A549 (cell line): ENCODE results near the gene INPP4B. TPM values are rescaled to one million over a fixed set of nuclear protein-coding genes. Genes with fewer than 3 reads are reported as not detected.
"Not testable (repeated sequence)": the region's sequence is repeated elsewhere in the genome, so short reads cannot be mapped to it uniquely, and the experiment has no call there.

ENCODE experiments used
- ATAC-seq, 2 experiments: fragments of 200-7000 bp in 1 of 2; fragments of >200 bp in 1 of 2; cut with Nextera tagmentation in 1 of 2; cut with Tn5 transposase in 1 of 2; 3 replicates each; pipeline versions ENCODE4 v1.8.0 to v1.9.1; 2018 to 2020; ENCODE audit warnings: mild to moderate bottlenecking in 1 of 2, moderate library complexity in 1 of 2
- CTCF ChIA-PET: fragments of 300-600 bp; sonication (Branson Sonifier 250); formaldehyde crosslinking; extraction: SDS; loops from one replicate; lab custom pipeline; 2021; ENCODE audit warnings: antibody characterized with exemption, inconsistent platforms; lab: Yijun Ruan, JAX
- POLR2A ChIA-PET: fragments of 350-600 bp; formaldehyde crosslinking; extraction: SDS; loops from one replicate; lab custom pipeline; 2021; ENCODE audit warnings: antibody characterized with exemption, inconsistent platforms; lab: Yijun Ruan, JAX
- DNase-seq, 2 experiments: peaks; one replicate each; pipeline versions ENCODE4 v3.0.0 to v3.0.0-alpha.2; 2011 to 2016; ENCODE audit warnings: low read depth in 1 of 2, low spot score in 1 of 2
- FAIRE-seq: peaks from 2 replicates; lab custom pipeline; 2011; peaks lifted over from hg19 to GRCh38; lab: Jason Lieb, UNC
- H3K27ac ChIP-seq, 2 experiments: fragments of >200 bp; sonication (Bioruptor Twin); formaldehyde crosslinking; 3 replicates each; pipeline ENCODE4 v1.5.1; 2016 to 2017
- H3K4me1 ChIP-seq: fragments of >200 bp; sonication (Bioruptor Twin); formaldehyde crosslinking; 3 replicates; pipeline ENCODE4 v1.6.1; 2016
- H3K4me2 ChIP-seq: fragments of >200 bp; sonication (Bioruptor Twin); formaldehyde crosslinking; 3 replicates; pipeline ENCODE4 v1.6.1; 2016
- H3K4me3 ChIP-seq: fragments of >200 bp; sonication (Bioruptor Twin); formaldehyde crosslinking; 3 replicates; pipeline ENCODE4 v1.5.1; 2016
- H3K9me3 ChIP-seq: fragments of >200 bp; sonication (Bioruptor Twin); formaldehyde crosslinking; 3 replicates; pipeline ENCODE4 v1.6.1; 2016
- BCL3 ChIP-seq: fragments of >200 bp; sonication (Bioruptor Twin); formaldehyde crosslinking; IDR thresholded peaks from 3 replicates; pipeline ENCODE4 v1.6.1; 2016
- BHLHE40 ChIP-seq: IDR thresholded peaks from 2 replicates; pipeline ENCODE4 v1.6.1; 2012; ENCODE audit warnings: low read depth, low read length, inconsistent platforms
- CBX2 ChIP-seq: fragments of 200-600 bp; sonication (generic); IDR thresholded peaks from 2 replicates; pipeline ENCODE4 v1.6.1; 2016; ENCODE audit warnings: low read depth, mild to moderate bottlenecking, borderline replicate concordance
- CEBPB ChIP-seq, 2 experiments: fragments of >200 bp in 1 of 2; sonication (Bioruptor Twin) in 1 of 2; formaldehyde crosslinking in 1 of 2; IDR thresholded peaks; 2 replicates each; pipeline ENCODE4 v1.6.1; 2012 to 2016
- CTCF ChIP-seq: fragments of >200 bp; sonication (Bioruptor Twin); formaldehyde crosslinking; IDR thresholded peaks from 3 replicates; pipeline ENCODE4 v1.5.1; 2016
- EHMT2 ChIP-seq: fragments of 200-600 bp; sonication (generic); IDR thresholded peaks from 2 replicates; pipeline ENCODE4 v1.6.1; 2016; ENCODE audit warnings: antibody characterized with exemption, low read depth, mild to moderate bottlenecking, moderate library complexity
- EP300 ChIP-seq, 2 experiments: fragments of >200 bp; sonication (Bioruptor Twin); formaldehyde crosslinking; IDR thresholded peaks; 2 replicates in 1 of 2; 3 replicates in 1 of 2; pipeline ENCODE4 v1.6.1; 2016 to 2017
- ESRRA ChIP-seq: fragments of 150-350 bp; IDR thresholded peaks from 2 replicates; pipeline ENCODE4 v1.6.1; 2014; ENCODE audit warnings: mild to moderate bottlenecking, low read length, borderline replicate concordance
- FOSL2 ChIP-seq, 2 experiments: fragments of 450-650 bp in 1 of 2; fragments of >200 bp in 1 of 2; sonication (Bioruptor Twin) in 1 of 2; formaldehyde crosslinking; IDR thresholded peaks; 2 replicates each; pipeline versions ENCODE4 v1.5.0 to v1.6.1; 2016 to 2020; ENCODE audit warnings: mild to moderate bottlenecking in 1 of 2, moderate library complexity in 1 of 2
- FOXS1 ChIP-seq: fragments of 250-450 bp; sonication (Bioruptor Pico); IDR thresholded peaks from 2 replicates; pipeline ENCODE4 v1.5.0; 2020; ENCODE audit warnings: mild to moderate bottlenecking, moderate library complexity
- GATA3 ChIP-seq: IDR thresholded peaks from 2 replicates; pipeline ENCODE4 v1.6.1; 2012; ENCODE audit warnings: borderline replicate concordance
- HEYL ChIP-seq: fragments of 250-450 bp; sonication (Bioruptor Pico); IDR thresholded peaks from 2 replicates; pipeline ENCODE4 v1.8.0; 2021; ENCODE audit warnings: mild to moderate bottlenecking, moderate library complexity
- HOXA7 ChIP-seq: fragments of 250-450 bp; sonication (Bioruptor Pico); IDR thresholded peaks from 2 replicates; pipeline ENCODE4 v1.5.0; 2020; ENCODE audit warnings: mild to moderate bottlenecking, moderate library complexity
- HOXB5 ChIP-seq: fragments of 250-450 bp; sonication (Bioruptor Pico); IDR thresholded peaks from 2 replicates; pipeline ENCODE4 v1.5.0; 2020; ENCODE audit warnings: mild to moderate bottlenecking, moderate library complexity
- JUN ChIP-seq, 2 experiments: fragments of >200 bp; sonication (Bioruptor Twin); formaldehyde crosslinking; IDR thresholded peaks; 2 replicates in 1 of 2; 3 replicates in 1 of 2; pipeline ENCODE4 v1.6.1; 2016 to 2017
- KDM1A ChIP-seq: fragments of 200-600 bp; sonication (generic); IDR thresholded peaks from 2 replicates; pipeline ENCODE4 v1.6.1; 2016; ENCODE audit warnings: low read depth, mild to moderate bottlenecking
- KDM5A ChIP-seq: fragments of 200-600 bp; sonication (generic); IDR thresholded peaks from 2 replicates; pipeline ENCODE4 v1.6.1; 2016; ENCODE audit warnings: antibody characterized with exemption, mild to moderate bottlenecking
- MYC ChIP-seq: IDR thresholded peaks from 2 replicates; pipeline ENCODE4 v1.6.1; 2012; ENCODE audit warnings: mild to moderate bottlenecking, inconsistent platforms, low read length, improper control_type of control experiment, borderline replicate concordance
- NFE2L2 ChIP-seq: fragments of 150-350 bp; conservative IDR thresholded peaks from 2 replicates; pipeline ENCODE4 v1.6.1; 2014; ENCODE audit warnings: low read length
- PBX3 ChIP-seq: IDR thresholded peaks from 2 replicates; pipeline ENCODE4 v1.6.1; 2012
- POLR2A ChIP-seq: IDR thresholded peaks from 2 replicates; pipeline ENCODE4 v1.6.1; 2012; ENCODE audit warnings: mild to moderate bottlenecking, low read length
- RAD21 ChIP-seq, 2 experiments: fragments of >200 bp in 1 of 2; sonication (Bioruptor Twin) in 1 of 2; formaldehyde crosslinking in 1 of 2; IDR thresholded peaks in 1 of 2; conservative IDR thresholded peaks in 1 of 2; 2 replicates in 1 of 2; 3 replicates in 1 of 2; pipeline ENCODE4 v1.6.1; 2012 to 2018; ENCODE audit warnings: inconsistent platforms in 1 of 2
- RCOR1 ChIP-seq: fragments of 150-350 bp; IDR thresholded peaks from 2 replicates; pipeline ENCODE4 v1.6.1; 2014; ENCODE audit warnings: antibody characterized with exemption, low read length, low read depth
- RFX5 ChIP-seq: fragments of 450-650 bp; IDR thresholded peaks from 2 replicates; pipeline ENCODE4 v1.7.1; 2014; ENCODE audit warnings: antibody characterized with exemption, mild to moderate bottlenecking, moderate library complexity
- RNF2 ChIP-seq: fragments of 200-600 bp; sonication (generic); IDR thresholded peaks from 2 replicates; pipeline ENCODE4 v1.6.1; 2016; ENCODE audit warnings: low read depth, mild to moderate bottlenecking, antibody characterized with exemption, moderate library complexity, borderline replicate concordance
- SMC3 ChIP-seq: fragments of >200 bp; sonication (Bioruptor Twin); formaldehyde crosslinking; IDR thresholded peaks from 3 replicates; pipeline ENCODE4 v1.6.1; 2018; ENCODE audit warnings: inconsistent platforms
- SREBF2 ChIP-seq: fragments of 450-650 bp; IDR thresholded peaks from 2 replicates; pipeline ENCODE4 v1.6.1; 2014; ENCODE audit warnings: mild to moderate bottlenecking, moderate library complexity
- USF2 ChIP-seq: fragments of 450-650 bp; IDR thresholded peaks from 2 replicates; pipeline ENCODE4 v1.6.1; 2014; ENCODE audit warnings: antibody characterized with exemption
- ZFP36 ChIP-seq: fragments of 450-650 bp; IDR thresholded peaks from 2 replicates; pipeline ENCODE4 v1.6.1; 2014; ENCODE audit warnings: borderline replicate concordance; ENCODE audit not compliant: partially characterized antibody
- ZNF302 ChIP-seq: fragments of 250-450 bp; sonication (Bioruptor Pico); IDR thresholded peaks from 2 replicates; pipeline ENCODE4 v1.9.0; 2021; ENCODE audit warnings: inconsistent platforms, mild to moderate bottlenecking, moderate library complexity
- ZSCAN20 ChIP-seq: fragments of 250-450 bp; sonication (Bioruptor Pico); IDR thresholded peaks from 2 replicates; pipeline ENCODE4 v1.8.0; 2022; ENCODE audit warnings: mild to moderate bottlenecking, moderate library complexity
- WGBS: methylation state at CpG from one replicate; pipeline ENCODE4 v1.1.6; 2017; ENCODE audit errors: missing lambda C conversion rate; 5-methylcytosine and 5-hydroxymethylcytosine counted together
- polyA plus RNA-seq, 4 experiments: library from polyadenylated mRNA; depleted of rRNA in 3 of 4; stranded (reverse); fragments of >200 nt; fragmentation: RNase III in 1 of 4; extraction: RNeasy Plus Mini Kit Qiagen cat#74134 plus additional on column Dnase treatment in 1 of 4; gene quantifications; 2 replicates in 3 of 4; 3 replicates in 1 of 4; pipeline ENCODE4 v1.2.3, GENCODE V29; 2011 to 2017

The INPP4B gene
- polyA plus RNA-seq, 2 of the 4 experiments (the other 2 are of a cell fraction), result 7.2 to 14.9 TPM

GRCh38 chr4:142402156-142402555 lies 443.9 kb downstream of the INPP4B start:
- 82% methylated on average over 2 of the region's 2 CpGs for WGBS
- FAIRE-seq, result no peak
- Histone ChIP-seq H3K27ac (peak overlapping the region in 1 of 2 experiments; percentile 15; a peak in 1 of 6 replicates), H3K4me2 (no peak overlapping the region), H3K9me3 (no peaks in the 10 kb centered on the region), H3K4me3 (no peak overlapping the region), H3K4me1 (peaks cover 35% of the 10 kb centered on the region)
- CTCF ChIA-PET, result no interaction called here
- POLR2A ChIA-PET, result no interaction called here
- no peak for DNase-seq
- ATAC-seq, result no peak
- TF ChIP-seq KDM5A (no peak), EHMT2 (no peak), NFE2L2 (no peak), HOXA7 (CRISPR knock-in tag) (no peak)

- H3K4me3 ChIP-seq, CTCF ChIA-PET, H3K27ac ChIP-seq, POLR2A ChIA-PET, ATAC-seq, FAIRE-seq, H3K4me2 ChIP-seq, DNase-seq, H3K9me3 ChIP-seq, H3K4me1 ChIP-seq: not testable (repeated sequence)
- WGBS, result 87% methylated on average over 16 of the region's 16 CpGs
Observed at GRCh38 chr4:142397364-142397991, 448.6 kb downstream of the INPP4B start.

- POLR2A ChIA-PET, result no interaction called here
- FAIRE-seq (no peak), DNase-seq (no peak)
Observed at GRCh38 chr4:142396279-142396678, 449.8 kb downstream of the INPP4B start.

GRCh38 chr4:142393127-142393526 lies 453.0 kb downstream of the INPP4B start:
- H3K4me3 ChIP-seq, result no peak overlapping the region
- FAIRE-seq (no peak), ATAC-seq (no peak), DNase-seq (no peak)
- ChIA-PET CTCF (no interaction called here), POLR2A (no interaction called here)
- no peak overlapping the region for H3K27ac ChIP-seq
- 93% methylated on average over 4 of the region's 4 CpGs for WGBS
- 0 out of 3 replicates have a peak, but pooled peaks cover 4% of the 10 kb centered on the region for H3K4me1 ChIP-seq
- H3K9me3 ChIP-seq, result no peaks in the 10 kb centered on the region
- H3K4me2 ChIP-seq, result no peak overlapping the region
- no peak for TF ChIP-seq ZSCAN20
- TF ChIP-seq RFX5, result no peak
- no peak for TF ChIP-seq SREBF2
- TF ChIP-seq RNF2, result no peak
- no peak for TF ChIP-seq PBX3
- no peak for TF ChIP-seq CTCF
- TF ChIP-seq MYC, result no peak
- no peak for TF ChIP-seq CBX2
- TF ChIP-seq KDM1A, result no peak
- no peak for TF ChIP-seq CEBPB (IDR thresholded peaks at IDR 0.05)
- no peak for TF ChIP-seq ZFP36
- no peak for TF ChIP-seq NFE2L2

More at GRCh38 chr4:142396279-142396678, 449.8 kb downstream of the INPP4B start:
- TF ChIP-seq KDM1A (no peak), RAD21 (conservative IDR thresholded peaks at IDR 0.05 in 1 of 2, IDR thresholded peaks at IDR 0.05 in 1 of 2) (no peak), ZNF302 (CRISPR knock-in tag) (no peak), SREBF2 (no peak), HOXB5 (no peak), EP300 (IDR thresholded peaks at IDR 0.05) (no peak), USF2 (no peak), ESRRA (no peak), RCOR1 (no peak), ZSCAN20 (no peak), BHLHE40 (no peak), HOXA7 (CRISPR knock-in tag) (no peak), FOXS1 (no peak), POLR2A (no peak), BCL3 (no peak), FOSL2 (IDR thresholded peaks at IDR 0.05) (no peak), FOSL2 (CRISPR knock-in tag; IDR thresholded peaks at IDR 0.05) (no peak), GATA3 (no peak), JUN (IDR thresholded peaks at IDR 0.05) (no peak), SMC3 (no peak), HEYL (CRISPR knock-in tag) (no peak)
- CTCF ChIA-PET, result no interaction called here
- Histone ChIP-seq H3K9me3 (no peaks in the 10 kb centered on the region), H3K4me1 (0 out of 3 replicates have a peak, but pooled peaks cover 1% of the 10 kb centered on the region), H3K4me3 (no peak overlapping the region), H3K4me2 (no peak overlapping the region), H3K27ac (no peak overlapping the region)
- WGBS, result 36% methylated on average over 1 of the region's 1 CpG
- no peak for ATAC-seq
